Neuronal stem cell (in vitro differentiated cells): Measurements from ENCODE around the gene KIF21B.

Experiments
- DNase-seq: peaks from one replicate; pipeline ENCODE4 v3.0.0-alpha.2; 2013; ENCODE audit warnings: low spot score
- H2AFZ ChIP-seq: one replicate; pipeline ENCODE4 v1.6.1; 2013; ENCODE audit warnings: mild to moderate bottlenecking, low read length, inconsistent platforms
- H2AK5ac ChIP-seq: 2 replicates; pipeline ENCODE4 v1.6.1; 2013; ENCODE audit warnings: low read depth, mild to moderate bottlenecking, inconsistent platforms, low read length, moderate library complexity, mixed read lengths
- H2BK120ac ChIP-seq: 2 replicates; pipeline ENCODE4 v1.6.1; 2013; ENCODE audit warnings: low read depth, mild to moderate bottlenecking, inconsistent platforms, low read length, moderate library complexity, mixed read lengths
- H2BK12ac ChIP-seq: one replicate; pipeline ENCODE4 v1.6.1; 2013; ENCODE audit warnings: low read length, inconsistent platforms
- H2BK15ac ChIP-seq: 2 replicates; pipeline ENCODE4 v1.6.1; 2013; ENCODE audit warnings: mild to moderate bottlenecking, low read length, inconsistent platforms, mixed read lengths
- H2BK5ac ChIP-seq: one replicate; pipeline ENCODE4 v1.6.1; 2013; ENCODE audit warnings: inconsistent platforms, mild to moderate bottlenecking, low read length, moderate library complexity
- H3K14ac ChIP-seq: one replicate; pipeline ENCODE4 v1.6.1; 2013; ENCODE audit warnings: low read length, inconsistent platforms
- H3K18ac ChIP-seq: 2 replicates; pipeline ENCODE4 v1.6.1; 2013; ENCODE audit warnings: low read length, inconsistent platforms
- H3K23ac ChIP-seq: 2 replicates; pipeline ENCODE4 v1.6.1; 2013; ENCODE audit warnings: low read depth, mild to moderate bottlenecking, mixed read lengths, low read length, inconsistent platforms; ENCODE audit not compliant: poor library complexity
- H3K27ac ChIP-seq: replicated peaks from 3 replicates; pipeline ENCODE4 v1.5.1; 2013; ENCODE audit warnings: low read length, inconsistent platforms
- H3K27me3 ChIP-seq, 3 experiments: 2 replicates each; pipeline ENCODE4 v1.6.1; 2013; ENCODE audit warnings: low read length in 3 of 3, mild to moderate bottlenecking in 2 of 3, inconsistent platforms in 1 of 3, low read depth in 1 of 3, mixed read lengths in 1 of 3, moderate library complexity in 1 of 3; ENCODE audit not compliant: control insufficient read depth in 3 of 3, insufficient read depth in 3 of 3
- H3K36me3 ChIP-seq, 2 donors: replicated peaks in 1 of 2; 2 replicates each; pipeline ENCODE4 v1.6.1; 2013; ENCODE audit warnings: low read length in 2 of 2; ENCODE audit not compliant: control insufficient read depth in 2 of 2, insufficient read depth in 2 of 2
- H3K4ac ChIP-seq: 2 replicates; pipeline ENCODE4 v1.6.1; 2013; ENCODE audit warnings: inconsistent platforms, mild to moderate bottlenecking, low read length, moderate library complexity
- H3K4me1 ChIP-seq, 2 donors: 1 replicate in 1 of 2; 2 replicates in 1 of 2; pipeline ENCODE4 v1.6.1; 2013; ENCODE audit warnings: low read length in 2 of 2, low read depth in 1 of 2; ENCODE audit not compliant: control insufficient read depth in 2 of 2, insufficient read depth in 1 of 2
- H3K4me2 ChIP-seq: one replicate; pipeline ENCODE4 v1.6.1; 2013; ENCODE audit warnings: mild to moderate bottlenecking, low read length, inconsistent platforms; ENCODE audit not compliant: insufficient read depth, poor library complexity, severe bottlenecking
- H3K4me3 ChIP-seq, 2 donors: 2 replicates each; pipeline ENCODE4 v1.5.1; 2013; ENCODE audit warnings: low read length in 2 of 2, mild to moderate bottlenecking in 2 of 2, inconsistent platforms in 1 of 2, moderate library complexity in 1 of 2
- H3K79me1 ChIP-seq: one replicate; pipeline ENCODE4 v1.6.1; 2013; ENCODE audit warnings: low read depth, mild to moderate bottlenecking, inconsistent platforms, low read length, moderate library complexity
- H3K9ac ChIP-seq: one replicate; pipeline ENCODE4 v1.6.1; 2013; ENCODE audit warnings: mild to moderate bottlenecking, low read depth, low read length, inconsistent platforms; ENCODE audit not compliant: poor library complexity
- H3K9me3 ChIP-seq, 2 donors: replicated peaks in 1 of 2; 2 replicates each; pipeline versions ENCODE3 to v1.6.1; 2013; ENCODE audit warnings: low read length in 2 of 2, mild to moderate bottlenecking in 2 of 2, inconsistent platforms in 1 of 2, low read depth in 1 of 2, mixed read lengths in 1 of 2, moderate library complexity in 1 of 2; ENCODE audit not compliant: control insufficient read depth in 2 of 2, insufficient read depth in 1 of 2
- H4K8ac ChIP-seq: one replicate; pipeline ENCODE4 v1.6.1; 2013; ENCODE audit warnings: low read depth, mild to moderate bottlenecking, inconsistent platforms, low read length, moderate library complexity
- H4K91ac ChIP-seq: one replicate; pipeline ENCODE4 v1.6.1; 2013; ENCODE audit warnings: low read length, low read depth, mild to moderate bottlenecking, inconsistent platforms; ENCODE audit not compliant: poor library complexity
- WGBS, 2 donors: extraction: QIAGEN DNeasy Blood & Tissue Kit; methylation state at CpG; one replicate each; pipeline ENCODE4 v1.1.7; 2013; ENCODE audit warnings: missing lambda C conversion rate in 2 of 2, mixed read lengths in 1 of 2; ENCODE audit not compliant: insufficient read length in 2 of 2, insufficient replicate concordance in 1 of 2; ENCODE audit errors: extremely low coverage in 2 of 2; 5-methylcytosine and 5-hydroxymethylcytosine counted together

The KIF21B gene

GRCh38 chr1:201004154-201004553, 19.4 kb downstream of the KIF21B start:
- WGBS, 2 donors: no CpG with 5 or more reads among the region's 6 CpGs
- Histone ChIP-seq H2BK15ac (no peak overlapping the region), H3K4ac (no peak overlapping the region), H4K91ac (no peak overlapping the region), H2BK5ac (no peak overlapping the region), H3K4me3 (no peak overlapping the region), H3K9ac (no peak overlapping the region), H3K18ac (no peak overlapping the region), H3K9me3 (peaks cover 0 to 2% of the 10 kb centered on the region in 2 donors), H3K27me3 (no peaks in the 10 kb centered on the region), H2AK5ac (no peak overlapping the region), H3K4me2 (no peak overlapping the region), H3K4me1 (peaks cover 8 to 9% of the 10 kb centered on the region in 2 donors), H4K8ac (peak overlapping the region; percentile 52), H2AFZ (no peak overlapping the region), H3K27ac (no peak overlapping the region), H3K36me3 (peaks cover 8 to 55% of the 10 kb centered on the region in 2 donors), H3K14ac (no peak overlapping the region), H2BK120ac (no peak overlapping the region), H3K23ac (no peak overlapping the region), H3K79me1 (peaks cover 7% of the 10 kb centered on the region), H2BK12ac (no peak overlapping the region)
- DNase-seq: no peak

GRCh38 chr1:201002510-201002909, 21.0 kb downstream of the KIF21B start:
- Histone ChIP-seq H2BK5ac (no peak overlapping the region), H3K4me3 (no peak overlapping the region), H2BK12ac (no peak overlapping the region), H3K14ac (no peak overlapping the region), H2BK15ac (no peak overlapping the region), H3K4ac (no peak overlapping the region), H3K23ac (no peak overlapping the region), H2BK120ac (no peak overlapping the region), H3K27me3 (no peaks in the 10 kb centered on the region), H3K4me1 (peaks cover 6 to 8% of the 10 kb centered on the region in 2 donors), H3K79me1 (peaks cover 6% of the 10 kb centered on the region), H3K4me2 (no peak overlapping the region), H3K9ac (no peak overlapping the region), H3K27ac (no peak overlapping the region), H2AK5ac (no peak overlapping the region), H3K36me3 (peaks cover 8 to 72% of the 10 kb centered on the region in 2 donors), H4K8ac (no peak overlapping the region), H3K9me3 (peaks cover 0 to 1% of the 10 kb centered on the region in 2 donors), H4K91ac (no peak overlapping the region), H3K18ac (no peak overlapping the region), H2AFZ (no peak overlapping the region)
- no peak for DNase-seq
- no CpG with 5 or more reads among the region's 1 CpG for WGBS, 2 donors

DNA sequence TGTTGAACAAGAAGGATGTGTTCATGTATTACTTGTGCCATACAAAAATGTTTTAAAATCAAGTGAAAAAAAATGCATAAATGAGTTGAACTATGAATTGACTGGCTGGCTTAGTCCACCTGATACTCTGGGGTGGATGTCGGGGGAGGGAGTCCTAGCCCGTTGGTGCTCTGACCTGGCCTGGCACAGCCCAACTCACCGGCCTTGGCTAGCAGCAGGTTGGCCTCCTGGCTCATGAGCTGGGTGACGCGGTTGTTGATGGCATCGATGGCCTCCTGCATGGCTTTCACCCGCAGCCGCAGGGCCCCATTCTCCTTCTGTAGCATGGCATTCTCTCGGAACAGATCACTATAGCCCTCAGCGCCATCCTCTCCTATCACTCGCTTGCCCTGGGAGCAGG, 21.6 kb downstream of the KIF21B start:
- Histone ChIP-seq H2BK12ac (no peak overlapping the region), H3K9ac (peak overlapping the region; percentile 16), H3K23ac (peak overlapping the region; percentile 22), H4K91ac (no peak overlapping the region), H3K4me2 (no peak overlapping the region), H3K9me3 (no peaks in the 10 kb centered on the region), H3K36me3 (peaks cover 8 to 72% of the 10 kb centered on the region in 2 donors), H2AFZ (no peak overlapping the region), H2BK5ac (no peak overlapping the region), H3K27me3 (no peaks in the 10 kb centered on the region), H2AK5ac (no peak overlapping the region), H3K18ac (peak overlapping the region; percentile 31), H2BK15ac (no peak overlapping the region), H3K14ac (peak overlapping the region; percentile 11), H3K27ac (no peak overlapping the region), H2BK120ac (no peak overlapping the region), H4K8ac (no peak overlapping the region), H3K4me3 (no peak overlapping the region), H3K4me1 (peaks cover 6 to 8% of the 10 kb centered on the region in 2 donors), H3K4ac (no peak overlapping the region), H3K79me1 (peaks cover 2% of the 10 kb centered on the region)
- WGBS, 2 donors: no CpG with 5 or more reads among the region's 11 CpGs
- no peak for DNase-seq

- no peak overlapping the region for H2AFZ ChIP-seq
- H3K23ac ChIP-seq: peak overlapping the region; percentile 52
- no peaks in the 10 kb centered on the region for H3K4me1 ChIP-seq
- no peak overlapping the region for H3K4me2 ChIP-seq
- no peak overlapping the region for H2BK12ac ChIP-seq
- H3K36me3 ChIP-seq: peaks cover 12 to 77% of the 10 kb centered on the region in 2 donors
- no peak overlapping the region for H3K4ac ChIP-seq
- DNase-seq: no peak
- no peak overlapping the region for H3K9ac ChIP-seq
- H2BK5ac ChIP-seq: no peak overlapping the region
- no peaks in the 10 kb centered on the region for H3K9me3 ChIP-seq
- H3K18ac ChIP-seq: peak overlapping the region; percentile 41
- no CpG with 5 or more reads among the region's 25 CpGs for WGBS, 2 donors
- H3K79me1 ChIP-seq: peaks cover 2% of the 10 kb centered on the region
- H3K14ac ChIP-seq: peak overlapping the region; percentile 47
- no peak overlapping the region for H2BK120ac ChIP-seq
- no peak overlapping the region for H4K8ac ChIP-seq
- no peak overlapping the region for H3K4me3 ChIP-seq
- H3K27me3 ChIP-seq: no peaks in the 10 kb centered on the region
- no peak overlapping the region for H4K91ac ChIP-seq
- H2AK5ac ChIP-seq: peak overlapping the region; percentile 54
- no peak overlapping the region for H2BK15ac ChIP-seq
- no peak overlapping the region for H3K27ac ChIP-seq
These were observed 23.1 kb downstream of the KIF21B start for GRCh38 chr1:201000391-201000790.
